ENCODE results near the gene SMCP.

Gene SMCP

GRCh38 chr1:152873495-152873894 is 4.6 kb upstream of the SMCP start:
- no peak overlapping the region for H3K4me3 ChIP-seq (ENCODE audit: low read length)
- peak; percentile 49 for DNase-seq (ENCODE audit: low read depth)
- TF ChIP-seq CTCF (IDR thresholded peaks at IDR 0.05; ENCODE audit: insufficient read depth, low read depth, low read length, missing control alignments): no peak

GRCh38 chr1:152876827-152877226 is 1.3 kb upstream of the SMCP start:
- H3K4me3 ChIP-seq (ENCODE audit: low read length): no peak overlapping the region
- DNase-seq (ENCODE audit: low read depth): no peak
- no peak for TF ChIP-seq CTCF (IDR thresholded peaks at IDR 0.05; ENCODE audit: insufficient read depth, low read depth, low read length, missing control alignments)

GRCh38 chr1:152879559-152880198 is 1.6 kb downstream of the SMCP start:
- TF ChIP-seq CTCF (IDR thresholded peaks at IDR 0.05; ENCODE audit: insufficient read depth, low read depth, low read length, missing control alignments): no peak
- no peak overlapping the region for H3K4me3 ChIP-seq (ENCODE audit: low read length)
- DNase-seq (ENCODE audit: low read depth): no peak

- TF ChIP-seq CTCF (IDR thresholded peaks at IDR 0.05; ENCODE audit: insufficient read depth, low read depth, low read length, missing control alignments): no peak
- DNase-seq (ENCODE audit: low read depth): peak; percentile 91
- no peak overlapping the region for H3K4me3 ChIP-seq (ENCODE audit: low read length)
Observed at GRCh38 chr1:152880316-152880715, 2.2 kb downstream of the SMCP start.

- no peak for TF ChIP-seq CTCF (IDR thresholded peaks at IDR 0.05; ENCODE audit: insufficient read depth, low read depth, low read length, missing control alignments)
- DNase-seq (ENCODE audit: low read depth): no peak
- H3K4me3 ChIP-seq (ENCODE audit: low read length): no peak overlapping the region
Observed at GRCh38 chr1:152880907-152881306, 2.8 kb downstream of the SMCP start.

GRCh38 chr1:152884085-152884484 is 6.0 kb downstream of the SMCP start:
- no peak overlapping the region for H3K4me3 ChIP-seq (ENCODE audit: low read length)
- no peak for TF ChIP-seq CTCF (IDR thresholded peaks at IDR 0.05; ENCODE audit: insufficient read depth, low read depth, low read length, missing control alignments)
- DNase-seq (ENCODE audit: low read depth): peak; percentile 66

GRCh38 chr1:152884506-152884905 is 6.4 kb downstream of the SMCP start:
- TF ChIP-seq CTCF (IDR thresholded peaks at IDR 0.05; ENCODE audit: insufficient read depth, low read depth, low read length, missing control alignments): no peak
- no peak overlapping the region for H3K4me3 ChIP-seq (ENCODE audit: low read length)
- no peak for DNase-seq (ENCODE audit: low read depth)
